GM12801 (cell line): Measurements from ENCODE around the gene FUBP1.

ENCODE experiments used
- CTCF ChIP-seq: IDR thresholded peaks from one replicate; pipeline ENCODE4 v1.5.1; 2011; ENCODE audit warnings: control low read depth; ENCODE audit not compliant: insufficient read length; ENCODE audit errors: extremely low read depth

Gene FUBP1

GRCh38 chr1:77970192-77970591, 8.7 kb downstream of the FUBP1 start:
- no peak for TF ChIP-seq CTCF

GRCh38 chr1:77966291-77966690, 12.6 kb downstream of the FUBP1 start:
- TF ChIP-seq CTCF = no peak

GRCh38 chr1:77961392-77961791, 17.5 kb downstream of the FUBP1 start:
- no peak for TF ChIP-seq CTCF

GRCh38 chr1:77958850-77959249, 20.0 kb downstream of the FUBP1 start:
- no peak for TF ChIP-seq CTCF

GRCh38 chr1:77958391-77958790, 20.5 kb downstream of the FUBP1 start:
- TF ChIP-seq CTCF = no peak

- TF ChIP-seq CTCF = no peak
Observed at GRCh38 chr1:77956464-77956863, 22.4 kb downstream of the FUBP1 start.

- TF ChIP-seq CTCF = no peak
Observed at GRCh38 chr1:77955709-77956108, 23.2 kb downstream of the FUBP1 start.

GRCh38 chr1:77954521-77954920, 24.4 kb downstream of the FUBP1 start:
- TF ChIP-seq CTCF = no peak
